Measurements from ENCODE around the gene STMND1. TPM values are rescaled to one million over a fixed set of nuclear protein-coding genes. Genes with fewer than 3 reads are reported as not detected.
"Not testable (repeated sequence)": the region's sequence is repeated elsewhere in the genome, so short reads cannot be mapped to it uniquely, and the experiment has no call there.

STMND1 gene
- total RNA-seq, 1 experiment from 2014 or later = not detected

DNA sequence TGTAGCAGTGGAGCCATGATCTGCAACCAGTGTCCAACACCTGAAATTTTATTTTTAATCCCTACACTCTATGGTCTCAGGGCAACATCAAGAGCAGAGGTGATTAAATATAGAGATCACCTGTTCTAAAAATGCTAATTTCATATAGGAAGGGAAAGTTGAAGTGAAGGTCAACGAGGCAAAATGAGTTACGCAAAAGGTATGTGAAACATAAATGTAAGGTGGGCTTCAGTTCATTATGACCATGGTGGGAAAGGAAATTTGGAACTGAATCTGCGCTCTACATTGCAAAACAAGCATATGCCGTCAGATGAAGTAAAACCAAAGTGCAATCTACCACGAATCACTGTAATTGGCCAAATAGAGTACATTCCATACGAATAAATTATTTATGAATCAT lies 35.2 kb upstream of the STMND1 start:
- ChIA-PET POLR2A (no interaction called here), CTCF (no interaction called here)
- Mint-ChIP-seq H3K4me1 (ENCODE audit: low read depth, unreplicated experiment) (no peaks in the 10 kb centered on the region), H3K9me3 (ENCODE audit: unreplicated experiment) (peaks cover 9% of the 10 kb centered on the region), H3K36me3 (ENCODE audit: insufficient read depth, unreplicated experiment) (no peaks in the 10 kb centered on the region), H3K27ac (ENCODE audit: unreplicated experiment) (no peak overlapping the region), H3K27me3 (ENCODE audit: insufficient read depth, unreplicated experiment) (peaks cover 8% of the 10 kb centered on the region), H3K4me3 (ENCODE audit: unreplicated experiment) (no peak overlapping the region)
- Histone ChIP-seq H3K4me1 (no peaks in the 10 kb centered on the region), H3K4me3 (ENCODE audit: low read depth, low read length) (no peak overlapping the region), H3K9me3 (no peaks in the 10 kb centered on the region), H3K36me3 (ENCODE audit: control insufficient read depth, insufficient read depth, low read length) (no peaks in the 10 kb centered on the region), H3K27me3 (replicated peaks; ENCODE audit: control insufficient read depth, insufficient read depth, low read length) (no peaks in the 10 kb centered on the region)
- no peak for TF ChIP-seq CTCF (IDR thresholded peaks at IDR 0.05; ENCODE audit: insufficient read depth in 1 of 2, low read depth in 1 of 2, low read length in 1 of 2, severe bottlenecking in 1 of 2, unreplicated experiment in 1 of 2)
- intact Hi-C loops (cut with micrococcal nuclease; ENCODE audit: unreplicated experiment) = no loop called here
- no TSS peak for BruUV-seq (replicated peaks)
- DNase-seq = no peak

- POLR2A ChIA-PET; H3K36me3 Mint-ChIP-seq (ENCODE audit: insufficient read depth, unreplicated experiment): not testable (repeated sequence)
Observed at GRCh38 chr6:17068972-17069371, 32.9 kb upstream of the STMND1 start.

DNA sequence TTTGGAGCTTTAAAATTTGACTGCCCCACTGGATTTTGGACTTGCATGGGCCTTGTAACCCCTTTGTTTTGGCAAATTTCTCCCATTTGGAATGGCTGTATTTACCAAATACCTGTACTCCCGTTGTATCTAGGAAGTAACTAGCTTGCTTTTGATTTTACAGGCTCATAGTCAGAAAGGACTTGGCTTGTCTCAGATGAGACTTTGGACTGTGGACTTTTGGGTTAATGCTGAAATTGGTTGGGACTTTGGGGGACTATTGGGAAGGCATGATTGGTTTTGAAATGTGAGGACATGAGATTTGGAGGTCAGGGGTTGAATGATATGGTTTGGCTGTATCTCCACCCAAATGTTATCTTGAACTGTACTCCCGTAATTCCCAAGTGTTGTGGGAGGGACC lies 31.4 kb upstream of the STMND1 start:
- BruUV-seq (replicated peaks); POLR2A ChIA-PET; H3K9me3 ChIP-seq; H3K36me3 ChIP-seq (ENCODE audit: control insufficient read depth, insufficient read depth, low read length); H3K4me1 ChIP-seq; H3K27ac Mint-ChIP-seq (ENCODE audit: unreplicated experiment); intact Hi-C loops (cut with micrococcal nuclease; ENCODE audit: unreplicated experiment); H3K36me3 Mint-ChIP-seq (ENCODE audit: insufficient read depth, unreplicated experiment); H3K4me3 Mint-ChIP-seq (ENCODE audit: unreplicated experiment); H3K4me3 ChIP-seq (ENCODE audit: low read depth, low read length); H3K9me3 Mint-ChIP-seq (ENCODE audit: unreplicated experiment); H3K4me1 Mint-ChIP-seq (ENCODE audit: low read depth, unreplicated experiment); H3K27me3 Mint-ChIP-seq (ENCODE audit: insufficient read depth, unreplicated experiment); H3K27me3 ChIP-seq (replicated peaks; ENCODE audit: control insufficient read depth, insufficient read depth, low read length); CTCF ChIA-PET; DNase-seq: not testable (repeated sequence)

More at GRCh38 chr6:17068972-17069371, 32.9 kb upstream of the STMND1 start:
- H3K4me3 ChIP-seq (ENCODE audit: low read depth, low read length); H3K4me1 Mint-ChIP-seq (ENCODE audit: low read depth, unreplicated experiment); BruUV-seq (replicated peaks); H3K27me3 Mint-ChIP-seq (ENCODE audit: insufficient read depth, unreplicated experiment); H3K27ac Mint-ChIP-seq (ENCODE audit: unreplicated experiment); H3K9me3 ChIP-seq; H3K4me3 Mint-ChIP-seq (ENCODE audit: unreplicated experiment); H3K27me3 ChIP-seq (replicated peaks; ENCODE audit: control insufficient read depth, insufficient read depth, low read length); DNase-seq; intact Hi-C loops (cut with micrococcal nuclease; ENCODE audit: unreplicated experiment); H3K4me1 ChIP-seq; H3K9me3 Mint-ChIP-seq (ENCODE audit: unreplicated experiment); H3K36me3 ChIP-seq (ENCODE audit: control insufficient read depth, insufficient read depth, low read length); CTCF ChIA-PET: not testable (repeated sequence)

DNA sequence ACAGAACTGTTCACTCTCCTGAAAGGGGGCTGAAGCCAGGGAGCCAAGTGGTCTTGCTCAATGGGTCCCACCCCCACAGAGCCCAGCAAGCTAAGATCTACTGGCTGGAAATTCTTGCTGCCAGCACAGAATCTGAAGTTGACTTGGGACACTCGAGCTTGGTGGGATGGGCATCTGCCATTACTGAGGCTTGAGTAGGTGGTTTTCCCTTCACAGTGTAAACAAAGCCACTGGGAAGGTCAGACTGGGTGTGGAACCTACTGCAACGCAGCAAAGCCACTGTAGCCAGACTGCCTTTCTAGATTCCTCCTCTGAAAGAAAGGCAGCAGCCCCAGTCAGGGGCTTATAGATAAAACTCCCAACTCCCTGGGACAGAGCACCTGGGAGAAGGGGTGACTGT lies 28.3 kb upstream of the STMND1 start:
- H3K9me3 ChIP-seq; POLR2A ChIA-PET; DNase-seq; H3K36me3 ChIP-seq (ENCODE audit: control insufficient read depth, insufficient read depth, low read length); H3K36me3 Mint-ChIP-seq (ENCODE audit: insufficient read depth, unreplicated experiment); BruUV-seq (replicated peaks); H3K4me3 Mint-ChIP-seq (ENCODE audit: unreplicated experiment); H3K27me3 ChIP-seq (replicated peaks; ENCODE audit: control insufficient read depth, insufficient read depth, low read length); H3K4me3 ChIP-seq (ENCODE audit: low read depth, low read length); H3K27ac Mint-ChIP-seq (ENCODE audit: unreplicated experiment); intact Hi-C loops (cut with micrococcal nuclease; ENCODE audit: unreplicated experiment); H3K4me1 ChIP-seq; CTCF ChIA-PET; H3K4me1 Mint-ChIP-seq (ENCODE audit: low read depth, unreplicated experiment): not testable (repeated sequence)
- Mint-ChIP-seq H3K9me3 (ENCODE audit: unreplicated experiment) (peaks cover 19% of the 10 kb centered on the region), H3K27me3 (ENCODE audit: insufficient read depth, unreplicated experiment) (peaks cover 13% of the 10 kb centered on the region)
